Right atrium auricular region (tissue), 2 donors: ENCODE results near the gene TMPRSS7. TPM values are rescaled to one million over a fixed set of nuclear protein-coding genes. Genes with fewer than 3 reads are reported as not detected.

Experiments used
- DNase-seq: peaks from one replicate; pipeline ENCODE4 v3.0.0-alpha.2; 2019; ENCODE audit warnings: low spot score
- H3K27ac ChIP-seq, 2 donors: fragments of 200-600 bp; sonication (generic); 1 replicate in 1 of 2; 2 replicates in 1 of 2; pipeline ENCODE4 v1.5.1; 2016 to 2019
- H3K27me3 ChIP-seq, 2 donors: fragments of 200-600 bp; sonication (generic); one replicate each; pipeline versions ENCODE4 v1.5.1 to v1.6.0; 2017 to 2019
- H3K36me3 ChIP-seq: fragments of 200-600 bp; sonication (generic); one replicate; pipeline ENCODE4 v1.5.1; 2016
- H3K4me1 ChIP-seq, 2 donors: fragments of 200-600 bp; sonication (generic); one replicate each; pipeline versions ENCODE4 v1.5.1 to v1.6.0; 2017 to 2019
- H3K4me3 ChIP-seq, 2 donors: fragments of 200-600 bp; sonication (generic); 1 replicate in 1 of 2; 2 replicates in 1 of 2; pipeline ENCODE4 v1.5.1; 2017 to 2019; ENCODE audit warnings: mild to moderate bottlenecking in 1 of 2, moderate library complexity in 1 of 2
- H3K9me3 ChIP-seq, 2 donors: fragments of 200-600 bp; sonication (generic); one replicate each; pipeline ENCODE4 v1.5.1; 2019
- total RNA-seq, 2 donors: library from RNA; depleted of rRNA; stranded (reverse); fragments of >200 nt; gene quantifications; one replicate each; pipeline ENCODE4 v1.1.0, GENCODE V29; 2016
- TF ChIP-seq, protein P1 (sequence below), 2 donors: fragments of 200-600 bp; sonication (generic); IDR thresholded peaks; one replicate each; pipeline ENCODE4 v1.5.1; 2019; ENCODE audit warnings: antibody characterized with exemption in 2 of 2

The TMPRSS7 gene, protein sequence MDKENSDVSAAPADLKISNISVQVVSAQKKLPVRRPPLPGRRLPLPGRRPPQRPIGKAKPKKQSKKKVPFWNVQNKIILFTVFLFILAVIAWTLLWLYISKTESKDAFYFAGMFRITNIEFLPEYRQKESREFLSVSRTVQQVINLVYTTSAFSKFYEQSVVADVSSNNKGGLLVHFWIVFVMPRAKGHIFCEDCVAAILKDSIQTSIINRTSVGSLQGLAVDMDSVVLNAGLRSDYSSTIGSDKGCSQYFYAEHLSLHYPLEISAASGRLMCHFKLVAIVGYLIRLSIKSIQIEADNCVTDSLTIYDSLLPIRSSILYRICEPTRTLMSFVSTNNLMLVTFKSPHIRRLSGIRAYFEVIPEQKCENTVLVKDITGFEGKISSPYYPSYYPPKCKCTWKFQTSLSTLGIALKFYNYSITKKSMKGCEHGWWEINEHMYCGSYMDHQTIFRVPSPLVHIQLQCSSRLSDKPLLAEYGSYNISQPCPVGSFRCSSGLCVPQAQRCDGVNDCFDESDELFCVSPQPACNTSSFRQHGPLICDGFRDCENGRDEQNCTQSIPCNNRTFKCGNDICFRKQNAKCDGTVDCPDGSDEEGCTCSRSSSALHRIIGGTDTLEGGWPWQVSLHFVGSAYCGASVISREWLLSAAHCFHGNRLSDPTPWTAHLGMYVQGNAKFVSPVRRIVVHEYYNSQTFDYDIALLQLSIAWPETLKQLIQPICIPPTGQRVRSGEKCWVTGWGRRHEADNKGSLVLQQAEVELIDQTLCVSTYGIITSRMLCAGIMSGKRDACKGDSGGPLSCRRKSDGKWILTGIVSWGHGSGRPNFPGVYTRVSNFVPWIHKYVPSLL
- total RNA-seq = not detected

DNA sequence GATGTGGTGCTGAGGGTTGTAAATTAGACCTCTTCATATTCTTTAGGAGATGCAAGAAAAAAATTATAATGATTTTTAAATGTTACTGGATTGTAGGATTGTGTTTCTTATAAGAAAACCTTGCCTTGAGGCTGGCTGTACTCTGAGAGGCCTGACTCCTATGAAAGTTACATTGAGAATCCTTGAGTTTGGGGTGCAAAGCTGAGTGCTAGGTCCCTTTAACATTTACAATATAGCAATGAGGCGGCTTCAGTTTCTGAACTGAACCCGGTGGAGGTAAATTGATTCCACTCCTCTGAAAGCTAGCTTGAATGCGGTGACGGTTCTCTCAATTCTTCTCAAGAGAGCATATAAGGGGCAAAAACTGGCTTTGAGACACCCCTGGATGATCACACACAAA lies at the start of gene TMPRSS7:
TSS of gene TMPRSS7 (plus strand) at position 301 of the 400 bp plus-strand sequence. CDS start 110 bp downstream, outside the sequence.
- no peak within 1 kb of the TSS for H3K27ac ChIP-seq
- no peaks in the 10 kb centered on the region for H3K4me1 ChIP-seq
- no peaks in the 10 kb centered on the region for H3K36me3 ChIP-seq
- TF ChIP-seq, protein P1, sequence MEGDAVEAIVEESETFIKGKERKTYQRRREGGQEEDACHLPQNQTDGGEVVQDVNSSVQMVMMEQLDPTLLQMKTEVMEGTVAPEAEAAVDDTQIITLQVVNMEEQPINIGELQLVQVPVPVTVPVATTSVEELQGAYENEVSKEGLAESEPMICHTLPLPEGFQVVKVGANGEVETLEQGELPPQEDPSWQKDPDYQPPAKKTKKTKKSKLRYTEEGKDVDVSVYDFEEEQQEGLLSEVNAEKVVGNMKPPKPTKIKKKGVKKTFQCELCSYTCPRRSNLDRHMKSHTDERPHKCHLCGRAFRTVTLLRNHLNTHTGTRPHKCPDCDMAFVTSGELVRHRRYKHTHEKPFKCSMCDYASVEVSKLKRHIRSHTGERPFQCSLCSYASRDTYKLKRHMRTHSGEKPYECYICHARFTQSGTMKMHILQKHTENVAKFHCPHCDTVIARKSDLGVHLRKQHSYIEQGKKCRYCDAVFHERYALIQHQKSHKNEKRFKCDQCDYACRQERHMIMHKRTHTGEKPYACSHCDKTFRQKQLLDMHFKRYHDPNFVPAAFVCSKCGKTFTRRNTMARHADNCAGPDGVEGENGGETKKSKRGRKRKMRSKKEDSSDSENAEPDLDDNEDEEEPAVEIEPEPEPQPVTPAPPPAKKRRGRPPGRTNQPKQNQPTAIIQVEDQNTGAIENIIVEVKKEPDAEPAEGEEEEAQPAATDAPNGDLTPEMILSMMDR (IDR thresholded peaks at IDR 0.05) = no peak
- DNase-seq = no peak
- no peaks in the 10 kb centered on the region for H3K27me3 ChIP-seq
- no peaks in the 10 kb centered on the region for H3K9me3 ChIP-seq
- H3K4me3 ChIP-seq = no peak within 1 kb of the TSS

DNA sequence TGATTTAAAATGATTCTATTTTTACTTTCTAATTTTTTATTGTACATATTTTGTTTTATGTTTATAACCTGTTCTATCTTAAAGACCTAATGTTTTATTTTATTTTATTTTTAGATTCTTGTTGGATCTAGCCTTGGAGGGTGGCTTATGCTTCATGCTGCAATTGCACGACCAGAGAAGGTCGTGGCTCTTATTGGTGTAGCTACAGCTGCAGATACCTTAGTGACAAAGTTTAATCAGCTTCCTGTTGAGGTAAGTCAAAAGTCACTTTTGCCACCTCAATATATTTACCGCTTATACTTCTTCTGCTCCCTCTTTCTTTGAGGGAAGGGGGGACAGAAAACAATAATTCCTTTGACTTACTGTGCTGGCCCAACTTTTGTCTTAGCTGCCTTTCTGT lies 47.7 kb upstream of the TMPRSS7 start:
- no peak overlapping the region for H3K27ac ChIP-seq
- no peaks in the 10 kb centered on the region for H3K27me3 ChIP-seq
- peaks cover 11% of the 10 kb centered on the region for H3K36me3 ChIP-seq
- no peak overlapping the region for H3K4me3 ChIP-seq
- H3K9me3 ChIP-seq = no peaks in the 10 kb centered on the region
- DNase-seq = no peak
- H3K4me1 ChIP-seq = no peaks in the 10 kb centered on the region
- TF ChIP-seq, protein P1 (IDR thresholded peaks at IDR 0.05) = no peak

DNA sequence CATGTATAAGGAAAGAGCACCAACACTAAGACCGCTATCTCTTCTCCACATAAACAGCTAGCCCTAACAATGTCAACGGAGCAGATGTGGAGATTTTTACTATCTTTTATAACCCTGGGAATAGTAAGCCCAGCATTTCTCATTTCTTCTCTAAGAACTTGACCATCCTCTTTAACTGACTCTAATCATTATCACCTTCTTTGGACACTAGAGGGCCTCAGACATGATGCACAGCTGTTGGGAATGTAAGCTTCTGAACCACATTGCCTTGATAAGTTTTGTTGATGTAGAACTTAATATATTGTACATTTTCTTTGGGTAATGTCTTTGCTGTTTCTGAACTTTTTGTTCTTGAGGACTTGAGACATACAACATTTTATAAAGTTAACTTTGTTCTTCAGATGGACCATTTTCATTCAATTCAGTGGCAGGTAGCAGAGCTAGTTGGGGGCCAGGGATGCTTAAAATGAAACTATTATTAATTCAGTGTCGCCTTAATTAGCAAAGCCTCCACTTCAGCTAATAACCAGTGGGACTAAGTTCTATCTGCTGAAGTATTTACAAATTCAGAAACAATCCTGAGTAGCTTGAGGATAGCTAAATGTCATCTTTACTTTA lies 45.4 kb upstream of the TMPRSS7 start:
- no peak for DNase-seq
- Histone ChIP-seq H3K36me3 (peaks cover 12% of the 10 kb centered on the region), H3K4me3 (no peak overlapping the region), H3K9me3 (no peaks in the 10 kb centered on the region), H3K27ac (no peak overlapping the region), H3K4me1 (no peaks in the 10 kb centered on the region), H3K27me3 (no peaks in the 10 kb centered on the region)
- TF ChIP-seq, protein P1 (IDR thresholded peaks at IDR 0.05) = peak; percentile 51 to 76

DNA sequence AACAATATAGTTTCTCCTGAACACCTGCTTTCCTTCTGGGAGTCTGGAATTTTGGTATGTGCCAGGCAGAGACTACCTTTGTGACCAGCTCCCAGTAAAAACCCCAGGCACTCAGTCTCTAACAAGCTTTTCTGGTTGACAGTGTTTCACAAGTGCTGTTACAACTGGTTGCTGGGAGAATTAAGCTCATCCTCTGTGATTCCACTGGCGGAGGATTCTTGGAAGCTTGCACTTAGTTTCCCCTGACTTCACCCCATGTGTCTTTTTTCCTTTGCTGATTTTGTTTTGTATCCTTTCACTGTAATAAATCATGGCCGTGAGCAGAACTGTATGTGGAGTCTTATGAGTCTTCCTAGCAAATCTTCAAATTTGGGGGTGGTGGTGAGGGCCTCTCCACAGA lies 41.5 kb upstream of the TMPRSS7 start:
- Histone ChIP-seq H3K9me3 (no peaks in the 10 kb centered on the region), H3K4me3 (no peak overlapping the region), H3K27me3 (no peaks in the 10 kb centered on the region), H3K4me1 (no peaks in the 10 kb centered on the region), H3K27ac (no peak overlapping the region), H3K36me3 (peaks cover 7% of the 10 kb centered on the region)
- TF ChIP-seq, protein P1 (IDR thresholded peaks at IDR 0.05) = no peak
- DNase-seq = no peak

DNA sequence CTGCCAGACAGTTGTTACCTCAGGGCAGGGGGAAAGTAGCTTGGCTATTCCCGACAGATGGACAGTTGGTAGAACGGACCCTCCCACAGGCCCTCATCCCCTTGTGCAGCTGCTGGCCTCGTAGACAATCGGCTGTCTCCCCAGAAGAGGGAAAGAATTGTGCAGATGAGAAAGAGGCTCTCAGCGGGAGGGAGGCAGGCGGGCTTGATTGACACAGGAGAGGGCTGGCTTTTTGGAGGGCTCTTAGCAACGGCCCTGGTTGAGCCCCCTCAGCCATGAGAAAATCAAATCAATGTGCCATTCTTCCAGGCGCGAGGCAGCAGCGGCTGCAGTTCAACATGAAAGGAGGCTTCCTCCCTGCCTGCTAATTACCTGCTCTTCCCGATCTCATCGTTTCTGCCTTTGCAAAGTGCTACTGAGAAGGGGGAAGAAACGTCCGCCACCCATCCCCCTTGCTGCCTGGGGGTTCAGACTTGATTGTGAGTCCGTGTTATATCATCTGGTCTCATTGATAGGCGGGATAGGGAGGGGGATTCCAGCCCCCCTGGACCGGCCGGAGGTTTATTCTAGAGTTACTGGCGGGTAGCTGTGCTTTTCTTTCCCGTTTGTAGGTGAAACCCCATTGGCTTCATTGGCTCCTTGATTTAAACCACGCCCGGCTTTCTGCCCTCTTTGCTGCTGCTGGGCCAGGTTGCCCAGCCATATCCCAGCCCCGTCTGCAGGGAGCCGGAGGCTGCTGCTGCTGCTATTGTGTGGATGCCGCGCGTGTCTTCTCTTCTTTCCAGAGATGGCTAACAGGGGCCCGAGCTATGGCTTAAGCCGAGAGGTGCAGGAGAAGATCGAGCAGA lies 35.7 kb upstream of the TMPRSS7 start, which contains the start of gene TAGLN3:
TSS of gene TAGLN3 (plus strand) at position 287 of the 848 bp plus-strand sequence. CDS start at position 788, 501 bp downstream.
- no peak for DNase-seq
- Histone ChIP-seq H3K9me3 (no peaks in the 10 kb centered on the region), H3K4me3 (peak within 1 kb of the TSS; percentile 18 to 44), H3K27ac (no peak within 1 kb of the TSS), H3K4me1 (peaks cover 0 to 13% of the 10 kb centered on the region in 2 donors), H3K36me3 (no peaks in the 10 kb centered on the region), H3K27me3 (no peaks in the 10 kb centered on the region)
- TF ChIP-seq, protein P1 (IDR thresholded peaks at IDR 0.05) = no peak
